ENCODE measurements around the gene TP53TG5. TPM values are rescaled to one million over a fixed set of nuclear protein-coding genes. Genes with fewer than 3 reads are reported as not detected.
A peak's percentile ranks its signal among the peaks of the same experiment; 100 is the strongest.

TP53TG5 gene
- polyA plus RNA-seq, 1 donor from 2014 or later = not detected

DNA sequence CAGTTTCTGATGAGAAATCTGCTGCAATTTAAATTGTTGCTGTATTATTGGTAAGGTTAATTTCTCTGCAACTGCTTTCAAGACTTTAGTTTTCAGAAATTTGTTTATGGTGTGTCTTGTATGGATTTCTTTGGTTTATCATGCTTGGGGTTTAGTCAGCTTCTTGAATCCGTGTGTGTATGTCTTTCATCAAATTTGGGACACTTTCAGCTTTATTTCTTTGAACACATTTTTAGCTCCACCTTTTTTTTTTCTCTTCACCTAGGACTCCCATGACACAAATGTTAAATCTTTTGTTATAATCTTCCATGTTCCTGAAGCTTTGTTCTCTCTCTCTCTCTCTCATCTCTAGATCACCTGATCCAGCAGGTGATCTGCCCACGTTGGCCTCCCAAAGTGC, 13.4 kb upstream of the TP53TG5 start:
- Mint-ChIP-seq H3K27me3 (no peaks in the 10 kb centered on the region), H3K4me3 (no peak overlapping the region), H3K4me1 (peaks cover 2 to 9% (median 3%) of the 10 kb centered on the region in 3 donors), H3K36me3 (peaks cover 8% of the 10 kb centered on the region), H3K9me3 (peaks cover 2 to 11% (median 4%) of the 10 kb centered on the region in 3 donors), H3K27ac (peak overlapping the region in 1 of 3 donors; percentile 73)

DNA sequence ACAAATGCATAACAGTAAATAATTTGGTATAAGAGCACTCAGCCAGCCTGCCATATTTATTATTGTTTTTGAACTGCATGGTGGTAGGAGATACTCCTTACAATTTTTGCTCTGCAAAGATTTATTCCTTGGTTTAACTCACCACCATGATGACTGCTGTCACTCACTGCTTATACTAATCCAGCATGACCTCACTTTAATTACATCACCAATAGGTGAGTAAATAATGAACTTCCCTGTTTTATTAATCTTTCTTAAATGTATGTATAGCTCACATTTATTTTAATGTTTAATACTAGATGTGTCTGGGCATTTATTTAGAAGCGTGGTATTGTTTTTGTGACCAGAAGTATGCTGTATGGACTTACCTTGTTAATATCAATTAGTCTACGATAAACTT, 12.8 kb upstream of the TP53TG5 start:
- Mint-ChIP-seq H3K4me3 (no peak overlapping the region), H3K4me1 (peaks cover 2 to 9% (median 3%) of the 10 kb centered on the region in 3 donors), H3K36me3 (peaks cover 8% of the 10 kb centered on the region), H3K27ac (no peak overlapping the region), H3K27me3 (no peaks in the 10 kb centered on the region), H3K9me3 (peaks cover 2 to 11% (median 4%) of the 10 kb centered on the region in 3 donors)

DNA sequence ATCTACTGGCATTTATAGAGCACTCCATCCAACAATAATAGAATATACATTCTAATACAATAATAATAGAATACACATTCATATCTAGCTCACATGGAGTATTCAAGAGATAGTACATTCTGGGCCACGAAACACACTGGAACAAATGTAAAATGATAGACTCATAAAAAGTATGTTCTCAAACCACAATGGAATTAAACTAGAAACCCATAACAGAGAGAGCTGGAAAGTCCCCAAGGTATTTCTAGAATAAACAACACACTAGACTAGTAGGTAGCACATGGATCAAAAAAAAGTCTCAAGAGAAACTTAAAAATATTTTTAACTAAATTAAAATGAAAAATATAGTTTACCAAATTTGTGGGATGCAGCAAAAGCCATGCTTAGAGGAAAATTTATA, 9.1 kb upstream of the TP53TG5 start:
- peaks cover 5% of the 10 kb centered on the region for H3K36me3 Mint-ChIP-seq
- H3K9me3 Mint-ChIP-seq = peaks cover 2 to 11% (median 4%) of the 10 kb centered on the region in 3 donors
- no peaks in the 10 kb centered on the region for H3K27me3 Mint-ChIP-seq
- no peak overlapping the region for H3K4me3 Mint-ChIP-seq
- H3K4me1 Mint-ChIP-seq = peaks cover 0 to 9% (median 3%) of the 10 kb centered on the region in 3 donors
- H3K27ac Mint-ChIP-seq = no peak overlapping the region

DNA sequence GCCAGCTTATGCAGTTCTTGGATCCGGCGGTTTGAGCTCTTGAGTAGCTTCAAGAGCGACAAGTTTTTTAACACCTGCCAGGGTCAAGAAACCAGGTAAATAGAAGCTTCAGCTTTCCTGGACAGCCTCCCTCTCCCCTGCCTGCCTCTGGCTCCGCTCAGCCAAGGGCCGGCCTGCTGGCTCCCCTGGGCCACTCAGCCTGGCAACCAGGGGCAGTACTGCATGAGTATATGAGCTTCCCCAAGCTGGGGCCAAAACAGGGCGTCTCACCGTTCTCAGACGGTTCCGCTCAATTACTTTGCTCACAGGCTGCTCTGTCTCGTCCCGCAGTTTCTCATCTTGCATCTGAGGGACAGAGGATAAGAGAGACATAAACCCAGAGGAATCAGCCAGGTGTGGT, 856 bp downstream of the TP53TG5 start:
- H3K27ac Mint-ChIP-seq = no peak overlapping the region
- H3K9me3 Mint-ChIP-seq = no peaks in the 10 kb centered on the region
- H3K4me1 Mint-ChIP-seq = peaks cover 7 to 16% (median 14%) of the 10 kb centered on the region in 3 donors
- no peaks in the 10 kb centered on the region for H3K27me3 Mint-ChIP-seq
- peaks cover 5% of the 10 kb centered on the region for H3K36me3 Mint-ChIP-seq
- no peak overlapping the region for H3K4me3 Mint-ChIP-seq

DNA sequence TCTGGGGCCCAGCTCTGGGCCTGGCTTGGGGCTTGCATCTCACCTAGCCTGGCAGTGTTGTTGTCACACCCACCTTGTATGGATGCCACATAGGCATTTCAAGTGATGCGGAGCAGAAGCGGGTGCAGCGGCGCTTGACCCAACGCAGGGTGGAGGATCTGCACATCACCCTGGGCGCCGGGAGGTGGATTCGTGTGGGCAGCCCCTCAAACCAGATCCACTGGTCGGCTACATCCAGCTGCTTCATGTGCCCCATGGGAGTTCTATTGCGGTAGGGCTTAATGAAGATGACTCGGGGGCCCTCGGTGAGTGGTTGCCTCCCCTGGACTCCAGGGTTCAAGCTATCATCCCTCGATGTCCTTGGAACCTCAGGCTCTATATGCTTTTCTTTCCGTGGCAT, 3.2 kb downstream of the TP53TG5 start:
- Mint-ChIP-seq H3K4me3 (no peak overlapping the region), H3K27ac (peak overlapping the region in 1 of 3 donors; percentile 90), H3K4me1 (peaks cover 10 to 16% (median 14%) of the 10 kb centered on the region in 3 donors), H3K36me3 (no peaks in the 10 kb centered on the region), H3K27me3 (no peaks in the 10 kb centered on the region), H3K9me3 (no peaks in the 10 kb centered on the region)

DNA sequence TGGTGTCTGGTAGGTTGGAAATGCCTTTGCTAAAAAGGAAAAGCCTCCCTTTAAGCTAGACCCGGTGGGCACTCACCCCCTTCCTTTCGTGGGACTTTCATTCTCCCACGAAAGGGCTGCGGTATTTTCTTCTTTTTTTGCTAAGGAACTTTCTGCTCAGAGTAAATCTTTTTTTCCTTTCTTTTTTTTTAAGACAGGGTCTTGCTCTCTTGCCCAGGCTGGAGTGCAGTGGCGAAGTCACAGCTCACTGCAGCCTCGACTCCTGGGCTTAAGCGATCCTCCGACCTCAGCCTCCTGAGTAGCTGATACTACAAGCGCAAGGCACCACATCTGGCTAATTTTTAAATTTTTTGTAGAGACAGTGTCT, 4.0 kb downstream of the TP53TG5 start:
- Mint-ChIP-seq H3K4me1 (peaks cover 15 to 20% (median 17%) of the 10 kb centered on the region in 3 donors), H3K9me3 (no peaks in the 10 kb centered on the region), H3K27ac (peak overlapping the region; percentile 81 to 92 (median 90)), H3K27me3 (no peaks in the 10 kb centered on the region), H3K36me3 (no peaks in the 10 kb centered on the region), H3K4me3 (peak overlapping the region; percentile 50 to 92 (median 84))

DNA sequence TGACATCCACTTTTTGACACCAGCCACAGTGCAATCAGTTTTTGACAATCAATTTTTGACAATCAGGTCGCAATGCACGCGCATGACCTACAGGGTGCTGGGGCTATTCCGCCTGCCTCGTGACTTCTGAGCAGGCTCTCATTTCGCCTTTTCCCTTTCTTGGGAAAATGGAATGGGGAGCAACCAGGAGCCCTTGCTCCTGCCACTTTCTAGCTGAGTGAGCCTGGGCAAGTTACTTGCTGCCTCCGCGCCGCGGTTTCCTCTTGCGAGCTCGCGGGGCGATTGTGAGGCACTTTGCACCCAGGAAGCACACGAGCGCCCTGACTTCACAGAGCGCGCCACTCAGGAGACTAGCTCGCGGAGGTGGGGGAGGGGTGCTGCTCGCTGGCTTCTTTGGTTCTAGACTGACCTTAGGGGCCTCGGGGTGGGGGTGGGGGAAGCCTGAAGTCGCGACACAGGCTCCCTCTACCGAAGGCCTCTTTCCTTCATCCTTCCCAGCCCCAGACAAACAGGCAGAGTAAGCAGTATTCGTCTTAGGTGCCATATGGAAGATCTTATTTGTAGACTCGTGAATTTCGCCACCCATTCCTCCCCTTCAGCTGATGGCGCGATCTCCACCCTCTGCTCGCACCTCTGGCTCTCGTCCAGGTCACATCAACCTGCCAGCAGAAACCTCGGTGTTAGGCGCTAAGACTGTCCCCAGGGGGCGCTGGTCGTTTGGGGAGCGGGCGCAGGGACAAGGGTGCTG, 4.6 kb downstream of the TP53TG5 start:
- Mint-ChIP-seq H3K36me3 (no peaks in the 10 kb centered on the region), H3K9me3 (no peaks in the 10 kb centered on the region), H3K27ac (peak overlapping the region; percentile 81 to 92 (median 90)), H3K27me3 (no peaks in the 10 kb centered on the region), H3K4me3 (peak overlapping the region; percentile 77 to 92 (median 86)), H3K4me1 (peaks cover 21 to 25% (median 22%) of the 10 kb centered on the region in 3 donors)

DNA sequence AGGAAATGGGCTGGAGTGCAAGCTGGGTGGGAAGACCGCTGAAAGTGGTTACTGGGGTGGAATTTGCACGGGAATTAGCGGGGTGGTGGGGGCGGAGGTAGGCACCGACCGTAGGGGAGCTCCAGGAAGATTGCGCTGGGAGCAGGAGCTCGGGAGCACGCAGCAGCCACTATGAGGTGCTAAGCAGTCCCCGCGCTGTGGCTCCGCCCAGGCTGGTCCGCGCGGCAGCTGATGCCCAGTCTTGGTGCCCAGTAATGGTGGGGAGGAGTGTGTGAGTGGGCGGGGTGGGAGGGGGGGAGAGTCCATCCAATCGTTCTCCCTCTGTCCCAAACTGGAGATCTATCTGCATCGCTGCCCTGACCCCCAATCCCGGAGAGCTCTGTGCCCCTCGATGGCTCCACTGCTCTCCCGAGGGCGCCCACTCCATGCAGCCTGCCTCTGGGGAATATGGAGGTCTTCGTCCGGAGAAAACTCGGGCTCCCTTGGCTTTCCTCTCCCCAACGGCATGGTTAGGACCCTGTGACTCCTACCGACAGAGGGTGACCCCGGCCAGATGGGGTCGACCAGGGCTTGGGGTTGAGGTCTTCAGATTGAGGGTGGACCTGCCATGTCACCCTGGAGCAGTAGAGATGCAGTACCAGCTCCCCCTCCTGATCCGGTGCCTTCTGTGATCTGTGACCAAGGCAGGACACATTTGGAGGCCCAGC, 5.3 kb downstream of the TP53TG5 start:
- peaks cover 3% of the 10 kb centered on the region for H3K27me3 Mint-ChIP-seq
- no peaks in the 10 kb centered on the region for H3K9me3 Mint-ChIP-seq
- H3K4me1 Mint-ChIP-seq = peaks cover 28 to 32% (median 29%) of the 10 kb centered on the region in 3 donors
- no peaks in the 10 kb centered on the region for H3K36me3 Mint-ChIP-seq
- peak overlapping the region; percentile 77 to 92 (median 86) for H3K4me3 Mint-ChIP-seq
- peak overlapping the region in 2 of 3 donors; percentile 90 to 92 for H3K27ac Mint-ChIP-seq

DNA sequence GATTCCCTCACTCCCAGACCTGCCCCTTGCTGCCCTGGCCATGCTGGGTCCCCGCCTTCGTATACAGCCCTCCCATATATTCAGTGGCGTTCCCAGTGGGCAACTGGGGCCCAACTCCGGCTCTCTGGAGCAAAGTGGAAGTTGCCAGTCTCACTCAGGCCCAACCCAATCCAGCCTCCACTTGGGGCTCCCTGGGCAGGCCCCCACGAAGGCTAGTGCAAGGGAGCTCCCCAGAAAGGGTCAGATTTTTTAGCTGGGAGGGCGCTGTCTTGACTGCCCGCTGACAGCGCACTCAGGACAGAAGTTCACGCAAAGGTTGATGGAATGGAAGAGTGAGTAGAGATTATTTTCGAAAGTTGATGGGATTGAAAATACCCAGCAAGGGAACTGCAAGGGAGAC, 5.9 kb downstream of the TP53TG5 start:
- Mint-ChIP-seq H3K36me3 (no peaks in the 10 kb centered on the region), H3K4me3 (peak overlapping the region in 1 of 4 donors; percentile 56), H3K4me1 (peaks cover 29 to 36% (median 33%) of the 10 kb centered on the region in 3 donors), H3K27ac (peak overlapping the region in 1 of 3 donors; percentile 78), H3K9me3 (no peaks in the 10 kb centered on the region), H3K27me3 (peaks cover 4% of the 10 kb centered on the region)

DNA sequence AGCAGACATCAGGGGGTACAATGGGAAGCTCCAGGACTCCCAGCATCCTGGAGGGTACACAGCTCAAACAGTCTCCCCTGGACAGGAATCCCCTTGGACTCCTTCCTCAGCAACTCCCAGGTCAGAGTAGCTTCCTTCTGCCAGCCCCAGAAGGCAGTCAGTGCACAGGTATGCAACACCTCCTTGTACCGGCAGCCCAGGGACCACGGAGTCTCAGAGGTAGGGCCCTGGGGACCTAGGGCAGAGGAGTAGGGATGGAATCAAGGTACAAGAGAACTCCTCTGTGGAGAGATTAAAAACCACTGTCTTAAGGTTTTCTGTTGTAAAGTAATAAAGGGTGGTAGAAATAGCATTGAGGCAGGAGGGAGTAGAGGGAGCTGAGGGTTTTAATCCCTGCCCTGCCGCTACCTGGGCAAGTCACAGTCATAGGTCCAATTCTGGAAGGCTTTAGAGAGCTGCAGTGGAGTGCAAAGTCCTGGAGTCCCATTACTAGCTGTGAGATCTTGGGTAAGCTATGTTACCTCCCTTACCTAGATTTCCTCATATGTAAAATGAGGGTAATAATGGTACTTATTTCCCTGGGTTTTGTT, 7.5 kb downstream of the TP53TG5 start:
- no peaks in the 10 kb centered on the region for H3K9me3 Mint-ChIP-seq
- peak overlapping the region in 1 of 3 donors; percentile 48 for H3K27ac Mint-ChIP-seq
- peaks cover 3% of the 10 kb centered on the region for H3K36me3 Mint-ChIP-seq
- peak overlapping the region in 1 of 4 donors; percentile 61 for H3K4me3 Mint-ChIP-seq
- H3K4me1 Mint-ChIP-seq = peaks cover 29 to 43% (median 41%) of the 10 kb centered on the region in 3 donors
- peaks cover 4% of the 10 kb centered on the region for H3K27me3 Mint-ChIP-seq

DNA sequence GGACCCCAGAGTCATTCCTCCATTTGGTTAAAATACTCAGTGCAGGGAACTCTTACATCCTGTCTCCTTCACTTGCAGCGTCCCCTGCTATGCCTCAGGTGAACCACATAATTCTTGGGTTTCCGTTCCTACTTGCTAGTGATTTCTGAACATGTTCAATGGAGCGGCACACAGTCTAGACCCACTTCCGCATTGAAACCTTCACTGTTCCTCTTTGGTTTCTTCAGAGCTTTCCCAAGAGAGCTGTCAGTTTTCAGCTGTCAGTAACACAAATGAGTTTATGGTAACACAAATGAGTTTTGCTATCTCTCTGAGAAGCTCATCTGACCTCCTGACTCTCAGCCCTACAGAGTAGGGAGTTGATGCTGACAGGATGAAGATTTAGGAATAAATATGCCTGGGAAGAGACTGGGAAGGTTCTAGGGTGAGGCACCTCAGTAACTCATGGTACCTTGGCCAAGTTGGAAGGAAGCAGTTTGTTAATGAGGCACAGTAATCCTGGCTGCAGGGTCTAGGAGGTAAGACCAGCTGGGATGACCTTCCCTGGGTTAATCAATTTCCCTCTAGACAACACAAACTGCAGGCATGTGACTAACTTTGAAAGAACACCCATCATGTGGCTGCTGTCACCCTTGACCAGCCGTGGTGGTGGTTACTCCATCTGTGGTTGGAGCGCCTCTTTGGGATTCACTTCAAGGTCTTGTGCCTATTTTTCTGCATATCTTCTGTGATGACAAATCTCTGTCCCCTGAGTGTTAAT, 9.7 kb downstream of the TP53TG5 start:
- Mint-ChIP-seq H3K9me3 (no peaks in the 10 kb centered on the region), H3K36me3 (peaks cover 3% of the 10 kb centered on the region), H3K4me3 (peak overlapping the region; percentile 9 to 85 (median 70)), H3K27ac (peak overlapping the region; percentile 34 to 75 (median 68)), H3K27me3 (peaks cover 4% of the 10 kb centered on the region), H3K4me1 (peaks cover 25 to 58% (median 43%) of the 10 kb centered on the region in 3 donors)

DNA sequence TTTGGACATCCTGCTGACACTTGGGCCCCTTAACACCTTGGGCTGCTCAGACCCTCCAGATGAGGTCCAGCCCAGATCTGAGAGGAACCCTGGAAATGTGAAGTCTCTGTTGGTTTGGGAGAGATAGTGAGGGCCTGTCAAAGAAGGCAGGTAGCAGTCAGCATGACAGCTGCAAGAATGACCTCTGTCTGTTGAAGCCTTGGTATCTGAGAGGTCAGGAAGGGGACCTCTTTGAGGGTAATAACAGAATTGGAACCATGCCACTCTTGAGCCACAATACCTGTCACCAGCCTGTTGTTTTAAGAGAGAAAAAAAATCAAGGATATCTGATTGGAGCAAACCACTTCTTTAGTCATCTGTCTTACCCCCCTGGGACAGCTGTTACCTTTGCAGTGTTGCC, 11.0 kb downstream of the TP53TG5 start:
- Mint-ChIP-seq H3K27ac (peak overlapping the region in 2 of 3 donors; percentile 34 to 75), H3K36me3 (peaks cover 3% of the 10 kb centered on the region), H3K4me1 (peaks cover 29 to 59% (median 40%) of the 10 kb centered on the region in 3 donors)

DNA sequence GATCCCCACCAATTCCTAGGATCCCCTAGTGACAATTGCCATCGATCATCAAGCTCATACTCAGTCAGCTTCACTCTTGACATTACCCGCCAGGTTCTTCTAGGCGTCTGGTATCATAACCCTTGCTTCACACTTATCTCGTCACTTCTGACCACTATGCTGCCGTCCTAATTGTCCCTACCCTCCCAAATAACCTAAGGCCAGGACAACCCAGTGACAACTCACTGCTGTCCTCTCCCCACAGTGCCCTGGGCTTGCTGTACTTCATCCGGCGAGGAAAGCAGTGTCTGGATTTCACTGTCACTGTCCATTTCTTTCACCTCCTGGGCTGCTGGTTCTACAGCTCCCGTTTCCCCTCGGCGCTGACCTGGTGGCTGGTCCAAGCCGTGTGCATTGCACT, 11.5 kb downstream of the TP53TG5 start:
- H3K27ac Mint-ChIP-seq = peak overlapping the region in 1 of 3 donors; percentile 75
- H3K9me3 Mint-ChIP-seq = no peaks in the 10 kb centered on the region
- H3K27me3 Mint-ChIP-seq = peaks cover 7% of the 10 kb centered on the region
- H3K4me3 Mint-ChIP-seq = peak overlapping the region in 2 of 4 donors; percentile 9 to 85
- peaks cover 3% of the 10 kb centered on the region for H3K36me3 Mint-ChIP-seq
- peaks cover 29 to 60% (median 40%) of the 10 kb centered on the region in 3 donors for H3K4me1 Mint-ChIP-seq

More for the DNA sequence above, 11.0 kb downstream of the TP53TG5 start:
- Mint-ChIP-seq H3K27me3 (peaks cover 7% of the 10 kb centered on the region), H3K9me3 (no peaks in the 10 kb centered on the region), H3K4me3 (peak overlapping the region in 3 of 4 donors; percentile 6 to 85 (median 9))

DNA sequence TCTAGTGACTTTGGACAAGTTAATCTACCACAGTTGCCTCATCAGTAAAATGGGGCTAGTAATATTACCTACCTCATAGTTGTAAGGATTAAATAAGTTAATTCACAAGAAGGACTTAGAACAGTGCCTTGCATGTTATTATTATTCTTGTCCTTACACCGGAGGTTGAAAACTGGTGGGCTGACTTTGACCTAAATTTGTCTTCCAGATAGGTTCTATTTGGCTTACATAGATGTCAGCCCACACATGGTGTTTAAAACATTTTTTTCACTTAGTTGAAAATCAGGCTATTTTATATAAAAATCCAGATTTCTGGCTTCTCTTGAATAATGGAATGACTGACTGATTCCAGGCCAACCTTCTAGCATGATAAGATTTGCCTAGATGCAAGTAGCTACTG, 11.9 kb downstream of the TP53TG5 start:
- Mint-ChIP-seq H3K36me3 (peaks cover 3% of the 10 kb centered on the region), H3K27me3 (peaks cover 7% of the 10 kb centered on the region), H3K4me1 (peaks cover 29 to 58% (median 40%) of the 10 kb centered on the region in 3 donors), H3K4me3 (peak overlapping the region in 1 of 4 donors; percentile 38), H3K27ac (no peak overlapping the region), H3K9me3 (no peaks in the 10 kb centered on the region)

All from IgD-negative memory B cell (primary cell).